ENCODE measurements around the gene AKR1B15. TPM values are rescaled to one million over a fixed set of nuclear protein-coding genes. Genes with fewer than 3 reads are reported as not detected.
"Not testable (repeated sequence)": the region's sequence is repeated elsewhere in the genome, so short reads cannot be mapped to it uniquely, and the experiment has no call there.

The AKR1B15 gene
- total RNA-seq, 1 donor from 2014 or later = not detected

DNA sequence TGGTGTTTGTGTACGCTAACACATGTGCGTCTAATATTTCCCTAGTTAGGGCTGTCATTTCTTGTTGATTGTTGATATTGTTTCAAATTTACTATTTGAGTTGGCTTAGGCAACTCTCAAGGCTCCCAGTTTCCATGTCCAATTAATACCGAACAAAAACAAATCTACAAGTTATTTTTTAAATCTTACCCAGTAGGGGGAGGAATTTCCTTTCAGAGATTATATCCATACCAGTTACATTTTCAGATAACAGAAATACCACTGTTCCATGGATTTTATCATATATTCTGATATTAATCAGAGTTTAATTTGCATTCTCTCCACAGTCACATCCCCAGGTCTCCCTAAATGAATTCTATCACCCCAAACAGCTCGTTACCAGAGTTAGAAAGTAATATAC lies 28.8 kb upstream of the AKR1B15 start:
- no peak for DNase-seq
- peaks cover 26% of the 10 kb centered on the region for H3K27me3 Mint-ChIP-seq
- H3K27ac Mint-ChIP-seq = no peak overlapping the region
- no peaks in the 10 kb centered on the region for H3K9me3 Mint-ChIP-seq
- intact Hi-C loops (cut with micrococcal nuclease) = no loop called here
- H3K36me3 Mint-ChIP-seq (ENCODE audit: low read depth) = no peaks in the 10 kb centered on the region
- no peaks in the 10 kb centered on the region for H3K4me1 Mint-ChIP-seq
- H3K4me3 Mint-ChIP-seq = no peak overlapping the region

DNA sequence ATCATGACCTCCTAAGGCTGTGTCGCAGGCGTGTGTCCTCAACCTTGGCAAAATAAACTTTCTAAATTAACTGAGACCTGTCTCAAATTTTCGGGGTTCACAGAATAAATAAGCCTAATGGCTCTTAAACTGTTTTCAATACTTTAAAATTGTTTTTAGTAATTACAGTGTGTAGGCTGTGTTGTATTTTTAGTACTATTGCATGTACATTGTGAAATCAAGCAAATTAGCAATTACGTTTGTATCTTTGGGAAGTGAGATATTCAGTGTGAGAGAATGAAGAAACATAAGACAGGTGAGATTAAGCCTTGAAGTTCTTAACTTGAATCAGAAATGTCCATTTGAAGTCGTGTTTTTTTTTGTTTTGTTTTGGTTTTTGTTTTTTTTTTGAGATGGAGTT lies 26.3 kb upstream of the AKR1B15 start:
- Mint-ChIP-seq H3K36me3 (ENCODE audit: low read depth) (no peaks in the 10 kb centered on the region), H3K9me3 (no peaks in the 10 kb centered on the region), H3K27ac (no peak overlapping the region), H3K27me3 (peaks cover 13% of the 10 kb centered on the region), H3K4me3 (no peak overlapping the region), H3K4me1 (no peaks in the 10 kb centered on the region)
- no peak for DNase-seq
- intact Hi-C loops (cut with micrococcal nuclease) = no loop called here

DNA sequence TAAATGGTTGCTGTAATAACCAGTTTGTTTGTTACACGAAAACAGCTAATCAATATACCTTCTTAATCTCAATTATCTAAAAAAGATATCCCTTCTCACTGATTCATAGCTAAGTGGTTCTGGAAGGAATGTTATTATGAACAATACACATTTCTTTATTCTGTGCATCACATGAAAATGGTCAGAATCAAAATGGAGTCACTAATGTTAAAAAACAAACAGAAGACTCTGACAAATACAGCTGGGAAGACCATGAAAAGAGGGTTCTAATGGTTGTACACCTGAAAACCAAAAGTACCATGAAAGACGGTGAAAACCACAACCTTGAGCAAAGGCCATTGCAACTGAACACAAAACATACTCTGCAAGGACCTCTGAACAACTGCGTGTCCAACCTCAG lies 23.5 kb upstream of the AKR1B15 start:
- H3K4me1 Mint-ChIP-seq; DNase-seq; H3K4me3 Mint-ChIP-seq; H3K9me3 Mint-ChIP-seq; intact Hi-C loops (cut with micrococcal nuclease); H3K27ac Mint-ChIP-seq; H3K36me3 Mint-ChIP-seq (ENCODE audit: low read depth): not testable (repeated sequence)
- peaks cover 12% of the 10 kb centered on the region for H3K27me3 Mint-ChIP-seq

GRCh38 chr7:134526552-134527248 lies 22.2 kb upstream of the AKR1B15 start:
- intact Hi-C loops (cut with micrococcal nuclease); H3K27ac Mint-ChIP-seq: not testable (repeated sequence)

GRCh38 chr7:134527979-134528371 lies 20.9 kb upstream of the AKR1B15 start:
- no peaks in the 10 kb centered on the region for H3K9me3 Mint-ChIP-seq
- DNase-seq = no peak
- intact Hi-C loops (cut with micrococcal nuclease) = no loop called here
- no peaks in the 10 kb centered on the region for H3K36me3 Mint-ChIP-seq (ENCODE audit: low read depth)
- H3K4me3 Mint-ChIP-seq = no peak overlapping the region
- H3K27ac Mint-ChIP-seq = no peak overlapping the region
- H3K27me3 Mint-ChIP-seq = peaks cover 12% of the 10 kb centered on the region
- no peaks in the 10 kb centered on the region for H3K4me1 Mint-ChIP-seq

More at GRCh38 chr7:134526552-134527248, 22.2 kb upstream of the AKR1B15 start:
- H3K27me3 Mint-ChIP-seq = peaks cover 12% of the 10 kb centered on the region
- not testable (repeated sequence) for H3K4me1 Mint-ChIP-seq; H3K36me3 Mint-ChIP-seq (ENCODE audit: low read depth); H3K4me3 Mint-ChIP-seq; H3K9me3 Mint-ChIP-seq; DNase-seq

DNA sequence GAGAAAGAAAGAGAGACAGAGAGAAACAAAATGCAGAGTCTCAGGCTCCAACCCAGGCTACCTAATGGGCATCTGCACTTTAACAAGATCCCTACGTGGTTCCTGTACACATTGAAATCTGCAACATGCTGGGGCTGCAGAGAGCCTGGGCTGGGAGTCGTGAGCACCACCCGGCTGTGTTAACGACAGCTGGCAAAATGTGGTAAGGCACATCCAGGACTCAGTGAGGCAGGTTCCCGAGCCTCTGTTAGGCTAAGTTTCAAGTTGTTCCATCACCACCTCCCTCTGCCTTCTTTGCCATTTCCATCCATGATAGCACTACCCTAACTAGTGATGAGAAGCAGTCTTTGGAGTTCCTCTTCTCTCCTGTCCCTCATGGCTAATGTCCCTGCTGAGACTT lies 20.2 kb upstream of the AKR1B15 start:
- DNase-seq = no peak
- peaks cover 16% of the 10 kb centered on the region for H3K27me3 Mint-ChIP-seq
- H3K9me3 Mint-ChIP-seq = no peaks in the 10 kb centered on the region
- intact Hi-C loops (cut with micrococcal nuclease) = no loop called here
- no peaks in the 10 kb centered on the region for H3K36me3 Mint-ChIP-seq (ENCODE audit: low read depth)
- no peak overlapping the region for H3K27ac Mint-ChIP-seq
- no peak overlapping the region for H3K4me3 Mint-ChIP-seq
- H3K4me1 Mint-ChIP-seq = no peaks in the 10 kb centered on the region

DNA sequence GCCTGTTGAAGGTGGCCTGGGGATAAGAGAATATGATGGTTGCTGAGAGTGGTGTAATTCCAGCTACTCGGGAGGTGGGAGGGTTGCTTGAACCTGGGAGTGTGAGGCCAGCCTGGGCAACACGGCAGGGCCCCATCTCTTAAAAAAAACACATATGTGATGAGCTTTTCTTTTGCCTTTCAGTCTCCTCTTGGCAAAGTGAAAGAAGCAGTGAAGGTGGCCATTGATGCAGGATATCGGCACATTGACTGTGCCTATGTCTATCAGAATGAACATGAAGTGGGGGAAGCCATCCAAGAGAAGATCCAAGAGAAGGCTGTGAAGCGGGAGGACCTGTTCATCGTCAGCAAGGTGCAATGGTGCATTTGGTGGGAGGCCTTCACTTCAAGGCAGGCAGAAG lies 18.4 kb upstream of the AKR1B15 start:
- DNase-seq = no peak
- Mint-ChIP-seq H3K27me3 (peaks cover 12% of the 10 kb centered on the region), H3K4me1 (no peaks in the 10 kb centered on the region), H3K27ac (no peak overlapping the region), H3K36me3 (ENCODE audit: low read depth) (no peaks in the 10 kb centered on the region), H3K4me3 (no peak overlapping the region), H3K9me3 (no peaks in the 10 kb centered on the region)
- intact Hi-C loops (cut with micrococcal nuclease) = no loop called here

DNA sequence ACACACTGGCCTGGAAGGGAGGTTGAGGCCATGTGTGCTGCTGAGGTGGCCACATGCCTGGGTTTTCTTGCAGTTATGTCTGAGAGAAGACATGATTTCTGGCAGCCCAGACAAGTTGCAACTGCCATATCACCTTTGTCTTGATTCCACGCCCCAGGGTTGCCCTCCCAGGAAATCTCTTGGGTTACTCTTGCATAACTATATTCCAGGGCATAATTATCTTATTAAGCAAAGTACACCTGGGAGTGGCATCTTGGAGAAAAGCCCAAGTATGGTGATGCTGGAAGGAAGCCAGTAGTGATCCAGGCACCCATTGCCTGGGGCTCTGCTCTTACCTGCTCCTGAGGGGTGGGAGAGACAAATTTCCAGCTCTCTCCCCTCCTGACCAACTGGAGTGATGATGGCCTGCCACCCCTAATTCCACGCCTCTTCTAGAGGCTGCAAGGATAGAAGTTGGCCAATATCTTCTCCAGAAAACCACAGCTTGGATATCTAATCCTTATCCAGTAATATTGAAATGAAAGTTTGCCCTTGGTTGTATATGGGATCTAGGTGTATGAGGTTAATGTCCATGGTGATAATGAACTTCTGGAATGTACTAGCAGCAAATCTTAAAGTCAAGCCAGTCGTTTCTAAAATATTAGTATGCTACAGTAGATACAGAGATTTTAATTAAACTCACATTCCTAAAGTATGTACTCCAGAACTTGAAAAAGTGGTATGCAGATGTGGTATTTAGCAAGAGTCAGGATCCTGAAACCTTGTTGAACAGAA lies 16.5 kb upstream of the AKR1B15 start:
- Mint-ChIP-seq H3K27me3 (peaks cover 12% of the 10 kb centered on the region), H3K36me3 (ENCODE audit: low read depth) (no peaks in the 10 kb centered on the region), H3K4me1 (no peaks in the 10 kb centered on the region), H3K4me3 (no peak overlapping the region), H3K9me3 (no peaks in the 10 kb centered on the region), H3K27ac (no peak overlapping the region)
- no peak for DNase-seq
- intact Hi-C loops (cut with micrococcal nuclease) = no loop called here

DNA sequence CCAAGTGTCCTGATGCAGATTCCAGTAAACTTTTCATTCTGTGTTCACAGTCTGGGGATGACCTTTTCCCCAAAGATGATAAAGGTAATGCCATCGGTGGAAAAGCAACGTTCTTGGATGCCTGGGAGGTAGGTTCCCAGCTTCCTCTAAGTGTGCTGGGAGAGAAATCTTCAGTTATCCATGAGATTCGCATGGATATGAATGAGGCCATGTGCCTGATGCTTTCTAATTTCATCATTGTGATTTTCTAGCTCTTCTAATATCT lies 16.0 kb upstream of the AKR1B15 start:
- no peak for DNase-seq
- Mint-ChIP-seq H3K4me1 (no peaks in the 10 kb centered on the region), H3K27ac (no peak overlapping the region), H3K4me3 (no peak overlapping the region), H3K9me3 (no peaks in the 10 kb centered on the region), H3K27me3 (peaks cover 12% of the 10 kb centered on the region), H3K36me3 (ENCODE audit: low read depth) (no peaks in the 10 kb centered on the region)
- intact Hi-C loops (cut with micrococcal nuclease) = no loop called here

- Mint-ChIP-seq H3K9me3 (no peaks in the 10 kb centered on the region), H3K36me3 (ENCODE audit: low read depth) (no peaks in the 10 kb centered on the region), H3K4me3 (no peak overlapping the region), H3K27me3 (peaks cover 12% of the 10 kb centered on the region), H3K27ac (no peak overlapping the region), H3K4me1 (no peaks in the 10 kb centered on the region)
- DNase-seq = no peak
- intact Hi-C loops (cut with micrococcal nuclease) = no loop called here
Observed at GRCh38 chr7:134533288-134533771, 15.6 kb upstream of the AKR1B15 start.

DNA sequence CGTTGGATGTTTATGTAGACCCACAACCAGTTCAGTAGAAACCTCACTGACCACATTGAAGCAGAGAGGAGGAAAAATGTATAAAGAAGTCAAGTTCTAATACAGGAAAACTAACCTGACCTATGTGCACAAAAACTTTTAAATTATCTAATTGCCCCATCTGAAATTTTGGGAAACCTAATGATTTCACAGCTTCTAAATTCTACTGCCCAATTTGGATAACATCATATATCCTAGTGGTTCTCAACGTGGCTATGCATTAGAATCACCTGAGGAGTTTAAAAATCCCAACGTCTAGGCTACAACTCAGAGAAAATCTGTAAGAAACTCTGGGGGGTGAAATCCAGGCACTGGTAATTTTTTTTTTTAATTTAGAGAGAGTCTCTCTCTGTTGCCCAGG lies 14.3 kb upstream of the AKR1B15 start:
- intact Hi-C loops (cut with micrococcal nuclease) = no loop called here
- Mint-ChIP-seq H3K9me3 (no peaks in the 10 kb centered on the region), H3K4me1 (no peaks in the 10 kb centered on the region), H3K27ac (no peak overlapping the region), H3K27me3 (peaks cover 10% of the 10 kb centered on the region), H3K4me3 (no peak overlapping the region), H3K36me3 (ENCODE audit: low read depth) (no peaks in the 10 kb centered on the region)
- DNase-seq = no peak

GRCh38 chr7:134535272-134535918 lies 13.5 kb upstream of the AKR1B15 start:
- no peak overlapping the region for H3K4me3 Mint-ChIP-seq
- no peaks in the 10 kb centered on the region for H3K9me3 Mint-ChIP-seq
- H3K27ac Mint-ChIP-seq = no peak overlapping the region
- no peak for DNase-seq
- H3K36me3 Mint-ChIP-seq (ENCODE audit: low read depth) = no peaks in the 10 kb centered on the region
- H3K27me3 Mint-ChIP-seq = peaks cover 10% of the 10 kb centered on the region
- intact Hi-C loops (cut with micrococcal nuclease) = no loop called here
- no peaks in the 10 kb centered on the region for H3K4me1 Mint-ChIP-seq

- no peak overlapping the region for H3K4me3 Mint-ChIP-seq
- intact Hi-C loops (cut with micrococcal nuclease) = no loop called here
- H3K4me1 Mint-ChIP-seq = no peaks in the 10 kb centered on the region
- no peaks in the 10 kb centered on the region for H3K36me3 Mint-ChIP-seq (ENCODE audit: low read depth)
- DNase-seq = no peak
- H3K9me3 Mint-ChIP-seq = no peaks in the 10 kb centered on the region
- no peak overlapping the region for H3K27ac Mint-ChIP-seq
- peaks cover 13% of the 10 kb centered on the region for H3K27me3 Mint-ChIP-seq
Observed at GRCh38 chr7:134535919-134536299, 13.0 kb upstream of the AKR1B15 start.

DNA sequence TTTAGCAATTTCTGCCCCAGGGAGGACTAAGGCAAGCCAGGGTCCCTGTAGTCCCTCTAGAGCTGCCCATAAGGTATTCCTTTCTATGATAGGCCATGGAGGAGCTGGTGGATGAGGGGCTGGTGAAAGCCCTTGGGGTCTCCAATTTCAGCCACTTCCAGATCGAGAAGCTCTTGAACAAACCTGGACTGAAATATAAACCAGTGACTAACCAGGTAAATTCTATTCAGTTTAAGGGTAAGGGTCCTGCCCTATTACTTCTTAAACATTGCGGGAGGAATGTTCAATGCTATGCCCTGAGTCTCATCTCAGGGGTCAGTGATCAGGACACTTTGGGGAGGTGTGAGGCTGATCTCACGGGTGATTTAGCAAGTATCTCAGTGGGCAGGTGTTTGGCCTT lies 12.4 kb upstream of the AKR1B15 start:
- H3K27ac Mint-ChIP-seq; H3K4me1 Mint-ChIP-seq; H3K9me3 Mint-ChIP-seq; intact Hi-C loops (cut with micrococcal nuclease); H3K4me3 Mint-ChIP-seq; H3K36me3 Mint-ChIP-seq (ENCODE audit: low read depth); DNase-seq: not testable (repeated sequence)
- peaks cover 14% of the 10 kb centered on the region for H3K27me3 Mint-ChIP-seq

All from activated CD4-positive, alpha-beta T cell treated with anti-CD3 and anti-CD28 coated beads, Interleukin-2, amount 10 ng/mL, durations not matched to agents 24 days and 14 days (primary cell).